Measurements from ENCODE around the gene ATP8B4. TPM values are rescaled to one million over a fixed set of nuclear protein-coding genes. Genes with fewer than 3 reads are reported as not detected.

Gene ATP8B4
- total RNA-seq, 1 donor from 2014 or later, result 9.0 TPM

- Histone ChIP-seq H3K4me1 (no peaks in the 10 kb centered on the region), H3K9me3 (no peaks in the 10 kb centered on the region), H3K36me3 (peaks cover 4% of the 10 kb centered on the region), H3K4me3 (no peak overlapping the region), H3K27ac (peak overlapping the region; percentile 48), H3K27me3 (ENCODE audit: low read depth) (no peaks in the 10 kb centered on the region)
- intact Hi-C loops (cut with DNase I), result no loop called here
- ATAC-seq (peak; percentile 63 to 71), DNase-seq (no peak)
- no peak for TF ChIP-seq CTCF (IDR thresholded peaks at IDR 0.05)
Measured at GRCh38 chr15:49855917-49856637, 263.0 kb downstream of the ATP8B4 start.

GRCh38 chr15:49852756-49853155 lies 266.3 kb downstream of the ATP8B4 start:
- H3K4me3 ChIP-seq, result no peak overlapping the region
- no peak for ATAC-seq
- H3K27ac ChIP-seq, result no peak overlapping the region
- no peak for TF ChIP-seq CTCF (IDR thresholded peaks at IDR 0.05)
- H3K27me3 ChIP-seq (ENCODE audit: low read depth), result no peaks in the 10 kb centered on the region
- H3K36me3 ChIP-seq, result peaks cover 4% of the 10 kb centered on the region
- no peaks in the 10 kb centered on the region for H3K4me1 ChIP-seq
- intact Hi-C loops (cut with DNase I), result no loop called here
- no peak for DNase-seq
- H3K9me3 ChIP-seq, result peaks cover 4% of the 10 kb centered on the region

GRCh38 chr15:49848807-49849206 lies 270.2 kb downstream of the ATP8B4 start:
- no peak overlapping the region for H3K27ac ChIP-seq
- no peak for TF ChIP-seq CTCF (IDR thresholded peaks at IDR 0.05)
- peaks cover 4% of the 10 kb centered on the region for H3K9me3 ChIP-seq
- H3K27me3 ChIP-seq (ENCODE audit: low read depth), result no peaks in the 10 kb centered on the region
- ATAC-seq (no peak), DNase-seq (no peak)
- intact Hi-C loops (cut with DNase I), result no loop called here
- H3K36me3 ChIP-seq, result peaks cover under 1% of the 10 kb centered on the region
- no peaks in the 10 kb centered on the region for H3K4me1 ChIP-seq
- no peak overlapping the region for H3K4me3 ChIP-seq

DNA sequence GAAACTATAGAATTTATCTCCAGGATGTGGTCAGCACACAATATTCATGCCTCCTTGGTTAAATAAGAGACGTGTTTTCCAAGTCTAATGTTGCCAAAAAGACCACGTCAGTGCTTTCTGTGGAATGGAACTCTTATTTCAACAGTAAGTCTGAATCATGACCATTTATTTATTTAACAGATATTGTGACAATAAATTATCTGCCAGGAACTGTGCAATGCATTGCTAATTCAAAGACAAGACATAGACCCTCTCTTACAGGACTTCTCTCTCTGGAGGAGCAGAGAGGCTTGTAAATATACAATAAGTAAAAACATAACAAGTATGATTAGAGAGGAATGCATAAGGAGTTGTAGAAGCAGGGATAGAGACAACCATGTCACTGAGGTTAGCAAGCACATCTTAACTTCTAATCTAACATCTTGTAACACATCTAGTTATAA lies 270.7 kb downstream of the ATP8B4 start:
- Histone ChIP-seq H3K4me3 (no peak overlapping the region), H3K9me3 (peaks cover 4% of the 10 kb centered on the region), H3K4me1 (no peaks in the 10 kb centered on the region), H3K27me3 (ENCODE audit: low read depth) (no peaks in the 10 kb centered on the region), H3K36me3 (no peaks in the 10 kb centered on the region), H3K27ac (no peak overlapping the region)
- intact Hi-C loops (cut with DNase I), result no loop called here
- DNase-seq, result no peak
- TF ChIP-seq CTCF (IDR thresholded peaks at IDR 0.05), result no peak
- ATAC-seq, result no peak

DNA sequence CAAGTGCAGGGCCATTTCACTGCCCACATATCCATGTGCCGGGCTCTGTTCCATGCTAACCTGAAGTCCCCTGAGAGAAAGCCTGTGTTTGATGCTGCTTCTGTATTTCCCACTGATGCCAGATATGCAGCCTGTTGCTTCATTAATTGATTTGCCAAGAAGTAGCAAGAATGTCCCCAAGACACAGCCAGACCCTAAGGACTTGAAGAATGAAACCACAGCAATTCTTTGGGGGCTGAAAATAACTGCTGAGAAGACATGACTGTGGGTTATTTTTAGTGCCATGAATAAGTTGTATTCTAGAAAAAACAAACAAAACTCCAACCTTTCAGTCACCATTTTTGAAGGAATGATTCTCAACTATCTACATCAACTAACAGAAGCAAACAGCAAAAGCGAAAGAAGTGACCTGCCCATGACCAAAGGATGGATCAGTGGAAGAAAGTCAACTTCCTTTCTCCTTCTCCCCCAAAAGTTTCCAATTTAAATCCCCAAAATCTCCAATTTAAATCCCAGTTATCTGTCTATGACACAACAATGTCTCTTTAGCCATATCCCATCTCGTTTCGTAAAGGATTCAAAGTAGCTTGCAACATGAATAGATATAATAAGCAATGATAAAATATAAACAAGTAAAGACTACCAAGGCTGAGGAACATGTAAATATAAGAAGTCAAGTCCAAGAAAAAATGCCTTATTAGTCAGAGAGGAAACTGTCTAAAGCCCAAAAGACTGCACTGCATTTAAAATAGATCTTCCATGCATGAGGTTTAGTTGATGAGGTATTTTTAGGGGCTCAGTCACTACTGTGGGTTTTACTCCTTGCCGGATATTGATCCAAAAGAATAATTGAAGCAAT lies 271.4 kb downstream of the ATP8B4 start:
- ATAC-seq (no peak), DNase-seq (no peak)
- no peak overlapping the region for H3K4me3 ChIP-seq
- no peak for TF ChIP-seq CTCF (IDR thresholded peaks at IDR 0.05)
- no peak overlapping the region for H3K27ac ChIP-seq
- intact Hi-C loops (cut with DNase I), result no loop called here
- no peaks in the 10 kb centered on the region for H3K36me3 ChIP-seq
- H3K9me3 ChIP-seq, result peaks cover 4% of the 10 kb centered on the region
- H3K4me1 ChIP-seq, result no peaks in the 10 kb centered on the region
- no peaks in the 10 kb centered on the region for H3K27me3 ChIP-seq (ENCODE audit: low read depth)

Data from lower lobe of right lung (tissue), 2 donors.